IMR-90 (cell line): ENCODE measurements around the gene ZNF527. TPM values are rescaled to one million over a fixed set of nuclear protein-coding genes. Genes with fewer than 3 reads are reported as not detected.

Experiments used
- ATAC-seq: fragments of 200-7000 bp; cut with Tn5 transposase; 2 replicates; pipeline ENCODE4 v1.9.1; 2020; ENCODE audit warnings: low read depth, mild to moderate bottlenecking, moderate library complexity
- BruUV-seq: library from RNA; stranded (reverse); fragments of 400-500 nt; replicated peaks from 2 replicates; lab custom pipeline; 2021; lab: Mats Ljungman, UMichigan
- CTCF ChIA-PET: fragments of 300-600 bp; formaldehyde crosslinking; extraction: SDS; loops from one replicate; lab custom pipeline; 2021; ENCODE audit warnings: antibody characterized with exemption; lab: Yijun Ruan, JAX
- POLR2A ChIA-PET: fragments of 300-600 bp; sonication (Branson Sonifier 250); formaldehyde crosslinking; loops from one replicate; lab custom pipeline; 2022; ENCODE audit warnings: antibody characterized with exemption; ENCODE audit not compliant: unreplicated experiment; lab: Charles Lee
- DNase-seq: peaks from one replicate; pipeline ENCODE4 v3.0.0; 2013
- H2AFZ ChIP-seq: replicated peaks from 2 replicates; pipeline ENCODE3; 2013; ENCODE audit warnings: low read length, mild to moderate bottlenecking; ENCODE audit not compliant: poor library complexity
- H2AK5ac ChIP-seq: 2 replicates; pipeline ENCODE4 v1.6.1; 2013; ENCODE audit warnings: low read depth, low read length, inconsistent platforms
- H2AK9ac ChIP-seq: replicated peaks from 2 replicates; pipeline ENCODE3; 2013; ENCODE audit warnings: mild to moderate bottlenecking, low read depth, low read length, moderate library complexity; ENCODE audit not compliant: poor library complexity
- H2BK120ac ChIP-seq: 2 replicates; pipeline ENCODE4 v1.6.1; 2013; ENCODE audit warnings: low read depth, low read length, inconsistent platforms
- H2BK15ac ChIP-seq: 3 replicates; pipeline ENCODE4 v1.6.1; 2013; ENCODE audit warnings: low read depth, low read length, inconsistent platforms
- H2BK20ac ChIP-seq: 2 replicates; pipeline ENCODE4 v1.6.1; 2013; ENCODE audit warnings: low read depth, mild to moderate bottlenecking, inconsistent platforms, low read length, moderate library complexity
- H2BK5ac ChIP-seq: 2 replicates; pipeline ENCODE4 v1.6.1; 2013; ENCODE audit warnings: mild to moderate bottlenecking, low read depth, low read length, inconsistent platforms; ENCODE audit not compliant: poor library complexity, severe bottlenecking
- H3K14ac ChIP-seq: replicated peaks from 2 replicates; pipeline ENCODE4 v1.6.1; 2013; ENCODE audit warnings: low read depth, low read length, inconsistent platforms
- H3K18ac ChIP-seq: 2 replicates; pipeline ENCODE4 v1.6.1; 2013; ENCODE audit warnings: low read depth, low read length, control low read depth
- H3K23ac ChIP-seq: 2 replicates; pipeline ENCODE4 v1.6.1; 2013; ENCODE audit warnings: low read depth, low read length, inconsistent platforms
- H3K27ac ChIP-seq: 2 replicates; pipeline ENCODE4 v1.5.1; 2013; ENCODE audit warnings: mild to moderate bottlenecking, control low read depth, low read length; ENCODE audit not compliant: insufficient read depth
- H3K27me3 ChIP-seq: 2 replicates; pipeline ENCODE4 v1.6.1; 2013; ENCODE audit warnings: low read length; ENCODE audit not compliant: control insufficient read depth, insufficient read depth
- H3K36me3 ChIP-seq: 2 replicates; pipeline ENCODE4 v1.6.1; 2013; ENCODE audit warnings: low read length, mixed read lengths; ENCODE audit not compliant: control insufficient read depth, insufficient read depth
- H3K4ac ChIP-seq: 2 replicates; pipeline ENCODE4 v1.6.1; 2013; ENCODE audit warnings: low read depth, low read length, inconsistent platforms
- H3K4me1 ChIP-seq: 2 replicates; pipeline ENCODE4 v1.6.1; 2013; ENCODE audit warnings: low read length, mixed read lengths; ENCODE audit not compliant: control insufficient read depth, insufficient read depth
- H3K4me2 ChIP-seq: 2 replicates; pipeline ENCODE4 v1.6.1; 2013; ENCODE audit warnings: low read depth, mild to moderate bottlenecking, control low read depth, low read length, moderate library complexity
- H3K4me3 ChIP-seq: 2 replicates; pipeline ENCODE4 v1.5.1; 2013; ENCODE audit warnings: low read depth, mild to moderate bottlenecking, control low read depth, low read length, moderate library complexity; ENCODE audit not compliant: insufficient read depth
- H3K56ac ChIP-seq: 2 replicates; pipeline ENCODE4 v1.6.1; 2013; ENCODE audit warnings: low read length, inconsistent platforms; ENCODE audit not compliant: insufficient read depth; ENCODE audit errors: extremely low read depth
- H3K79me1 ChIP-seq, 2 experiments: 2 replicates each; pipeline ENCODE4 v1.6.1; 2013; ENCODE audit warnings: low read length in 2 of 2, inconsistent platforms in 1 of 2, low read depth in 1 of 2
- H3K9ac ChIP-seq: 2 replicates; pipeline ENCODE4 v1.6.1; 2013; ENCODE audit warnings: low read depth, low read length, control low read depth
- H3K9me1 ChIP-seq: 2 replicates; pipeline ENCODE4 v1.6.1; 2013; ENCODE audit warnings: low read length, inconsistent platforms; ENCODE audit not compliant: insufficient read depth
- H3K9me3 ChIP-seq: 2 replicates; pipeline ENCODE4 v1.6.1; 2013; ENCODE audit warnings: low read length; ENCODE audit not compliant: control insufficient read depth, insufficient read depth
- H4K20me1 ChIP-seq: 2 replicates; pipeline ENCODE4 v1.6.1; 2013; ENCODE audit warnings: low read length, inconsistent platforms; ENCODE audit not compliant: insufficient read depth
- H4K5ac ChIP-seq: 2 replicates; pipeline ENCODE4 v1.6.1; 2013; ENCODE audit warnings: mild to moderate bottlenecking, low read depth, low read length, control low read depth
- H4K8ac ChIP-seq, 2 experiments: 2 replicates each; pipeline ENCODE4 v1.6.1; 2013; ENCODE audit warnings: low read depth in 2 of 2, low read length in 2 of 2, control low read depth in 1 of 2, inconsistent platforms in 1 of 2
- H4K91ac ChIP-seq: 2 replicates; pipeline ENCODE4 v1.6.1; 2013; ENCODE audit warnings: low read depth, low read length, inconsistent platforms; ENCODE audit not compliant: insufficient read depth
- MAFK ChIP-seq: IDR thresholded peaks from 2 replicates; pipeline ENCODE4 v1.6.1; 2012; ENCODE audit warnings: low read depth, low read length, improper control_type of control experiment
- POLR2A ChIP-seq: IDR thresholded peaks from 2 replicates; pipeline ENCODE4 v1.6.1; 2012; ENCODE audit warnings: mild to moderate bottlenecking, low read depth, low read length
- RAD21 ChIP-seq: IDR thresholded peaks from 2 replicates; pipeline ENCODE4 v1.6.1; 2012; ENCODE audit warnings: low read length, improper control_type of control experiment
- USF2 ChIP-seq: fragments of 150-350 bp; IDR thresholded peaks from 2 replicates; pipeline ENCODE4 v1.6.1; 2017; ENCODE audit warnings: mild to moderate bottlenecking, antibody characterized with exemption, low read length, low read depth
- WGBS, 2 experiments: methylation state at CpG; one replicate each; pipeline versions ENCODE4 v1.1.5 to v1.1.7; 2013; ENCODE audit warnings: missing lambda C conversion rate in 2 of 2; ENCODE audit not compliant: insufficient read length in 1 of 2; ENCODE audit errors: extremely low coverage in 2 of 2; 5-methylcytosine and 5-hydroxymethylcytosine counted together
- dilution Hi-C: fragments of 300-500 bp; cut with HindIII; formaldehyde crosslinking; loops from one replicate; pipeline ENCODE4 v1.14.3; 2018; ENCODE audit warnings: low sequenced_read_pairs; ENCODE audit not compliant: unreplicated experiment
- in situ Hi-C: fragments of 300-500 bp; cut with MboI; formaldehyde crosslinking; loops from 3 replicates; pipeline ENCODE4 v1.14.3; 2019; ENCODE audit warnings: low sequenced_read_pairs, inconsistent platforms, mixed read lengths
- intact Hi-C: fragments of 100-400 bp; cut with micrococcal nuclease; formaldehyde crosslinking; loops from 2 replicates; pipeline ENCODE4 v1.10.0; 2022
- polyA plus RNA-seq, 3 experiments: library from polyadenylated mRNA; depleted of rRNA; stranded (reverse); fragments of >200 nt; gene quantifications; 2 replicates each; pipeline ENCODE4 v1.2.3, GENCODE V29; 2012; ENCODE audit warnings: low replicate concordance in 1 of 3
- total RNA-seq: library from RNA; depleted of rRNA; stranded (reverse); fragments of >200 nt; gene quantifications from 2 replicates; pipeline ENCODE4 v1.2.3, GENCODE V29; 2012

Gene ZNF527
- total and polyA plus RNA-seq, 2 of the 4 experiments (the other 2 are of a cell fraction): 1.9 to 3.6 TPM

DNA sequence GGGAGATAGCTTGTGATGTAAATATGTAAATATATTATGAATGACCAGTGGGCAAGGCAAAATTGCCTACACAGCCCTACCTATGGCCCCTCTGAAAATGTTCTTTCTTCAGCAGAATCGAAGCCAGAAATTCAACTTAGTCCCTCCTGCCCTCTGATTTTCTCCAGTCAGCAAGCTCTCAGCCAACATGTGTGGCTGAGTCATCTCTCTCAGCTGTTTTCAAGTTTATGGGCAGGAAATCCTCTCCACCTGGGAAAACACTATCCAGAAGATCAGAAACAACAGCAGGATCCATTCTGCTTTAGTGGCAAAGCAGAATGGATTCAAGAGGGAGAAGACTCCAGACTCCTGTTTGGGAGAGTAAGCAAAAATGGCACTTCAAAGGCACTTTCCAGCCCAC lies 8.9 kb upstream of the ZNF527 start:
- TF ChIP-seq MAFK (no peak), POLR2A (no peak), USF2 (peak; percentile 44; the same call in 1 of the 2 replicates), RAD21 (no peak)
- Histone ChIP-seq H3K4me1 (no peaks in the 10 kb centered on the region), H3K9me1 (no peaks in the 10 kb centered on the region), H3K79me1 (no peaks in the 10 kb centered on the region; a peak in 1 of 4 replicates), H4K91ac (no peak overlapping the region), H2AK5ac (no peak overlapping the region), H2BK120ac (no peak overlapping the region), H3K36me3 (peaks cover 30% of the 10 kb centered on the region), H3K18ac (no peak overlapping the region), H3K27ac (no peak overlapping the region), H4K5ac (no peak overlapping the region), H2BK15ac (no peak overlapping the region), H3K14ac (no peak overlapping the region), H2BK5ac (no peak overlapping the region), H4K8ac (no peak overlapping the region), H3K4me2 (no peak overlapping the region), H2AK9ac (no peak overlapping the region), H3K4me3 (no peak overlapping the region), H2BK20ac (no peak overlapping the region), H3K56ac (no peak overlapping the region), H4K20me1 (no peaks in the 10 kb centered on the region), H3K23ac (no peak overlapping the region), H3K9ac (no peak overlapping the region), H3K4ac (no peak overlapping the region), H3K27me3 (no peaks in the 10 kb centered on the region), H2AFZ (no peak overlapping the region), H3K9me3 (peaks cover 28% of the 10 kb centered on the region)
- ChIA-PET POLR2A (no interaction called here), CTCF (no interaction called here)
- intact Hi-C loops: no loop called here
- DNase-seq (peak; percentile 67), ATAC-seq (no peak)
- dilution Hi-C loops: no loop called here
- in situ Hi-C loops: no loop called here
- WGBS, 2 experiments: 100% methylated on average over 1 of the region's 1 CpG; no CpG with 5 or more reads in 1 of the 2 experiments
- BruUV-seq: no TSS peak
